HCT116 (cell line): ENCODE results near the gene SSTR5. TPM values are rescaled to one million over a fixed set of nuclear protein-coding genes. Genes with fewer than 3 reads are reported as not detected.
A peak's percentile ranks its signal among the peaks of the same experiment; 100 is the strongest.

Experiments
- ATAC-seq: fragments of 200-7000 bp; cut with Tn5 transposase; 2 replicates; pipeline ENCODE4 v1.9.1; 2020; ENCODE audit warnings: mild to moderate bottlenecking, moderate library complexity
- BruUV-seq: library from RNA; stranded (reverse); fragments of 400-500 nt; replicated peaks from 2 replicates; lab custom pipeline; 2021; lab: Mats Ljungman, UMichigan
- CTCF ChIA-PET: fragments of 300-600 bp; sonication (Branson Sonifier 250); formaldehyde crosslinking; loops from one replicate; lab custom pipeline; 2021; ENCODE audit warnings: antibody characterized with exemption; lab: Charles Lee
- POLR2A ChIA-PET: fragments of 300-600, 350-600 bp; sonication (Branson Sonifier 250); formaldehyde crosslinking; loops from one replicate; lab custom pipeline; 2021; ENCODE audit warnings: antibody characterized with exemption; lab: Charles Lee
- RAD21 ChIA-PET, 2 experiments: fragments of 300-600 bp; sonication (Branson Sonifier 250); formaldehyde crosslinking; loops; one replicate each; lab custom pipeline; 2023; ENCODE audit warnings: low total read pairs in 2 of 2; ENCODE audit not compliant: uncharacterized antibody in 2 of 2, unreplicated experiment in 2 of 2, low non-redundant PET in 1 of 2; lab: Charles Lee
- DNase-seq: peaks from one replicate; pipeline ENCODE4 v3.0.0-alpha.2; 2010; ENCODE audit warnings: low read depth, low spot score
- H2AFZ ChIP-seq: fragments of 200-600 bp; shearing (Covaris generic), sonication (generic); 2 replicates; pipeline ENCODE4 v1.6.1; 2017; ENCODE audit warnings: low read depth, mixed run types, mixed read lengths, antibody characterized with exemption, low read length; ENCODE audit not compliant: poor library complexity, severe bottlenecking
- H3K27ac ChIP-seq: 2 replicates; pipeline ENCODE4 v1.5.1; 2012; ENCODE audit warnings: low read depth, low read length
- H3K27me3 ChIP-seq: fragments of 200-600 bp; sonication (generic); 2 replicates; pipeline ENCODE4 v1.6.1; 2016; ENCODE audit warnings: mixed run types, low read length, mixed read lengths; ENCODE audit not compliant: insufficient read depth
- H3K36me3 ChIP-seq, 2 experiments: fragments of 200-500 bp in 1 of 2; fragments of 200-600 bp in 1 of 2; sonication (Bioruptor generic) in 1 of 2; sonication (generic) in 1 of 2; 2 replicates each; pipeline versions ENCODE4 v1.5.1 to v1.6.1; 2014 to 2016; ENCODE audit warnings: low read length in 2 of 2, inconsistent platforms in 1 of 2, mixed read lengths in 1 of 2, mixed run types in 1 of 2; ENCODE audit not compliant: insufficient read depth in 2 of 2, control insufficient read depth in 1 of 2
- H3K4me1 ChIP-seq, 2 experiments: fragments of 200-600 bp in 1 of 2; sonication (generic) in 1 of 2; 2 replicates each; pipeline versions ENCODE4 v1.5.1 to v1.6.1; 2012 to 2017; ENCODE audit warnings: low read length in 2 of 2, inconsistent platforms in 1 of 2, mild to moderate bottlenecking in 1 of 2, mixed read lengths in 1 of 2, mixed run types in 1 of 2, moderate library complexity in 1 of 2; ENCODE audit not compliant: insufficient read depth in 2 of 2, control insufficient read depth in 1 of 2
- H3K4me2 ChIP-seq: fragments of 200-600 bp; sonication (generic); 2 replicates; pipeline ENCODE4 v1.6.1; 2017; ENCODE audit warnings: mixed run types, low read length, mixed read lengths
- H3K4me3 ChIP-seq, 2 experiments: fragments of 200-600 bp in 1 of 2; sonication (generic) in 1 of 2; replicated peaks in 1 of 2; 2 replicates each; pipeline ENCODE4 v1.5.1; 2011 to 2016; ENCODE audit warnings: low read length in 2 of 2, control low read depth in 1 of 2, low read depth in 1 of 2, mild to moderate bottlenecking in 1 of 2, mixed read lengths in 1 of 2, mixed run types in 1 of 2
- H3K79me2 ChIP-seq: fragments of 200-600 bp; sonication (generic); 2 replicates; pipeline ENCODE4 v1.6.1; 2017; ENCODE audit warnings: mild to moderate bottlenecking, mixed run types, low read length, moderate library complexity, mixed read lengths; ENCODE audit not compliant: insufficient read depth
- H3K9ac ChIP-seq: fragments of 200-600 bp; sonication (generic); 2 replicates; pipeline ENCODE4 v1.6.1; 2016; ENCODE audit warnings: low read length, mixed read lengths
- H3K9me2 ChIP-seq: fragments of 200-600 bp; sonication (generic), shearing (Covaris generic); 2 replicates; pipeline ENCODE4 v1.6.1; 2017; ENCODE audit warnings: mixed run types, mild to moderate bottlenecking, moderate library complexity; ENCODE audit not compliant: insufficient read depth
- H3K9me3 ChIP-seq, 2 experiments: fragments of 200-500 bp in 1 of 2; fragments of 200-600 bp in 1 of 2; sonication (Bioruptor generic) in 1 of 2; sonication (generic) in 1 of 2; 2 replicates each; pipeline ENCODE4 v1.6.1; 2014 to 2017; ENCODE audit warnings: low read length in 2 of 2, mixed read lengths in 2 of 2, inconsistent platforms in 1 of 2, low read depth in 1 of 2, mild to moderate bottlenecking in 1 of 2, mixed run types in 1 of 2, moderate library complexity in 1 of 2; ENCODE audit not compliant: control insufficient read depth in 1 of 2, insufficient read depth in 1 of 2
- H4K20me1 ChIP-seq: fragments of 200-600 bp; sonication (generic), shearing (Covaris generic); 2 replicates; pipeline ENCODE4 v1.6.1; 2017; ENCODE audit warnings: mixed run types, mild to moderate bottlenecking, moderate library complexity; ENCODE audit not compliant: insufficient read depth
- EZH2 ChIP-seq: fragments of 200-600 bp; sonication (generic); IDR thresholded peaks from 2 replicates; pipeline ENCODE4 v1.6.1; 2017; ENCODE audit warnings: antibody characterized with exemption, mixed run types
- POLR2AphosphoS5 ChIP-seq: IDR thresholded peaks from 2 replicates; pipeline ENCODE4 v1.6.1; 2011; ENCODE audit warnings: mild to moderate bottlenecking, low read depth, low read length, moderate library complexity
- SIN3A ChIP-seq: IDR thresholded peaks from 2 replicates; pipeline ENCODE4 v1.6.1; 2012; ENCODE audit warnings: low read depth
- ZFX ChIP-seq: fragments of 450-650 bp; IDR thresholded peaks from 2 replicates; pipeline ENCODE4 v1.6.1; 2017
- intact Hi-C: fragments of 100-400 bp; cut with micrococcal nuclease; formaldehyde crosslinking; loops from 2 replicates; pipeline ENCODE4 v1.10.0; 2022
- total RNA-seq: library from RNA; stranded (reverse); gene quantifications from one replicate; pipeline ENCODE4 v1.2.1, GENCODE V29; 2021; ENCODE audit not compliant: unreplicated experiment

SSTR5 gene
- total RNA-seq, 1 experiment from 2014 or later, result 7.2 TPM

GRCh38 chr16:1098266-1098991 lies 25.9 kb downstream of the SSTR5 start (continued):
- TF ChIP-seq EZH2 (no peak), SIN3A (no peak)

DNA sequence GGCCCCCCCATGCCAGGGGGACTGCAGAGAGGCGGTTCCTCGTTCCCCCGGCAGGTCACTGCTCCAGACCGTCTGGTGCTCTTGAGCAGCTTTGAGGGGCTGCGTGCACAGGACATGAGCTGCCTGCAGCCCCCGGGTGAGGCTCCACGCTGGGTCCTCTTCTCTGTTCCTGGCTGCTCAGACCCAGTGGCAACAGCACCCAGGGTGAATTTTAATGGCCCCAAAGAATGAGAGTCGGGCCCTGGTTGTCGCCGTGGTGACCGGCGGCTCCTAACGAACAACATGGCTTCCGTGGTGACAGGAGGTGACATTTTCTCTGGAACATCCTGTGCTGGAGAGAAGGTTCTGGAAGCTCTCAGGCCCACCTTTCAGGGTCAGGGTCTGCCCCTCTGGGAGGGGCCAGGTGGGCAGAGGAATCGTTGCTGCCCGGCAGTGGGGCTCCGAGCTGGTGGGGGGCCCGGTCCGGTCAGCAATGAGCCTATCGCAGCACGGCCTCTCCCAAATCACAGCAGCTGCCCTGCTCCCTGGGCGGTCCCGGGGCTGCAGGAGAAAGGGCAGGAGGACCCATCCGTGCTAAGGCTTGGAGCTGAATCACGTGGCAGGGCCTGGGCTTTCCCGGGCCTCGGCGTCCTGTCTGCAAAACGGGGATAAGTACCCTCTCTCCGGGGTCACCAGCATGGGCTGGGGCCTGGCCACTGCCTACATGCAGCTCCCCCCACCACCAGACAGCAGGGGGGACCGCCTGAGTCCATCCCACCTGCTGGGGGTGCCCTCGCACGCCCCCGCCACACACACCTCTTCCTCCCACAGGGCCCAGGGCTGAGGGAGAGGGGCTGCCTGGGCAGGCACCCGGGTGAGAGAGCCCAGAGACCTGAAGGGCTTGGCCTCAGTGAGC lies 26.9 kb downstream of the SSTR5 start:
- peaks cover 17 to 51% of the 10 kb centered on the region in 2 experiments; a peak in 3 of 4 replicates for H3K4me1 ChIP-seq
- RAD21 ChIA-PET, result interaction anchor here (1.2 to 1.9 kb wide), 2 partner anchors 42 kb away, joined by 4 to 5 read pairs; no protein-coding TSS in a partner anchor
- no peaks in the 10 kb centered on the region for H3K9me3 ChIP-seq
- POLR2A ChIA-PET, result no interaction called here
- H3K4me3 ChIP-seq, result no peak overlapping the region
- H3K4me2 ChIP-seq, result 0 out of 2 replicates have a peak overlapping the region, but pooled peaks have one; percentile 19
- no peaks in the 10 kb centered on the region for H3K36me3 ChIP-seq
- no peaks in the 10 kb centered on the region for H3K9me2 ChIP-seq
- H3K9ac ChIP-seq, result no peak overlapping the region; the same call in 1 of the 2 replicates
- no peak overlapping the region; the same call in 1 of the 2 replicates for H3K27ac ChIP-seq
- ATAC-seq (no peak), DNase-seq (no peak)
- TF ChIP-seq ZFX, result peak; percentile 13; the same call in 1 of the 2 replicates
- TF ChIP-seq POLR2AphosphoS5, result no peak
- H2AFZ ChIP-seq, result no peak overlapping the region
- no peaks in the 10 kb centered on the region for H3K79me2 ChIP-seq
- BruUV-seq, result no TSS peak
- H4K20me1 ChIP-seq, result no peaks in the 10 kb centered on the region
- CTCF ChIA-PET, result no interaction called here
- no peaks in the 10 kb centered on the region for H3K27me3 ChIP-seq
- intact Hi-C loops, result no loop called here
